ENCODE measurements around the gene THUMPD1. TPM values are rescaled to one million over a fixed set of nuclear protein-coding genes. Genes with fewer than 3 reads are reported as not detected.
A peak's percentile ranks its signal among the peaks of the same experiment; 100 is the strongest.
"Not testable (repeated sequence)": the region's sequence is repeated elsewhere in the genome, so short reads cannot be mapped to it uniquely, and the experiment has no call there.

The THUMPD1 gene
- total and polyA plus RNA-seq, 9 donors, result 18.2 to 45.5 (median 36.8) TPM

GRCh38 chr16:20734056-20734455 is 7.6 kb downstream of the THUMPD1 start:
- Histone ChIP-seq H3K4me1 (ENCODE audit: insufficient read depth) (peaks cover 8% of the 10 kb centered on the region), H3K27me3 (no peaks in the 10 kb centered on the region), H3K27ac (peak overlapping the region in 1 of 2 donors; percentile 52), H3K9me3 (no peaks in the 10 kb centered on the region), H3K4me3 (no peak overlapping the region), H3K36me3 (no peaks in the 10 kb centered on the region)
- intact Hi-C loops (cut with DNase I), result no loop called here
- DNase-seq, result no peak
- 11 to 29% (median 12%) methylated on average over 3 of the region's 3 CpGs for whole genome bisulfite sequencing, 3 donors
- TF ChIP-seq POLR2A (IDR thresholded peaks at IDR 0.05), result no peak
- TF ChIP-seq EP300 (IDR thresholded peaks at IDR 0.05), result no peak
- no peak for TF ChIP-seq CTCF (IDR thresholded peaks at IDR 0.05)

GRCh38 chr16:20729141-20729540 is 12.5 kb downstream of the THUMPD1 start:
- no peaks in the 10 kb centered on the region for H3K9me3 ChIP-seq
- no peak overlapping the region for H3K27ac ChIP-seq
- no peaks in the 10 kb centered on the region for H3K27me3 ChIP-seq
- intact Hi-C loops (cut with DNase I), result no loop called here
- H3K36me3 ChIP-seq, result no peaks in the 10 kb centered on the region
- DNase-seq, result no peak
- H3K4me3 ChIP-seq, result no peak overlapping the region
- 86 to 88% (median 86%) methylated on average over 3 of the region's 3 CpGs for WGBS, 3 donors
- peaks cover 4% of the 10 kb centered on the region for H3K4me1 ChIP-seq (ENCODE audit: insufficient read depth)
- TF ChIP-seq POLR2A (IDR thresholded peaks at IDR 0.05), result no peak

GRCh38 chr16:20727181-20727580 is 14.4 kb downstream of the THUMPD1 start:
- intact Hi-C loops (cut with DNase I), result no loop called here
- DNase-seq, result no peak
- no peaks in the 10 kb centered on the region for H3K9me3 ChIP-seq
- WGBS, 3 donors, result 65 to 81% (median 77%) methylated on average over 3 of the region's 3 CpGs
- TF ChIP-seq POLR2A (IDR thresholded peaks at IDR 0.05), result no peak
- TF ChIP-seq EP300 (IDR thresholded peaks at IDR 0.05), result no peak
- no peak for TF ChIP-seq CTCF (IDR thresholded peaks at IDR 0.05)
- H3K4me1 ChIP-seq (ENCODE audit: insufficient read depth), result peaks cover 3% of the 10 kb centered on the region
- no peak overlapping the region for H3K27ac ChIP-seq
- H3K27me3 ChIP-seq, result no peaks in the 10 kb centered on the region
- no peaks in the 10 kb centered on the region for H3K36me3 ChIP-seq
- no peak overlapping the region for H3K4me3 ChIP-seq

GRCh38 chr16:20726661-20727060 is 15.0 kb downstream of the THUMPD1 start:
- H3K27me3 ChIP-seq, result no peaks in the 10 kb centered on the region
- no peak for DNase-seq
- TF ChIP-seq POLR2A (IDR thresholded peaks at IDR 0.05) (no peak), EP300 (IDR thresholded peaks at IDR 0.05) (no peak), CTCF (IDR thresholded peaks at IDR 0.05) (no peak)
- H3K4me3 ChIP-seq, result no peak overlapping the region
- H3K36me3 ChIP-seq, result no peaks in the 10 kb centered on the region
- peaks cover 3% of the 10 kb centered on the region for H3K4me1 ChIP-seq (ENCODE audit: insufficient read depth)
- H3K9me3 ChIP-seq, result no peaks in the 10 kb centered on the region
- intact Hi-C loops (cut with DNase I), result no loop called here
- H3K27ac ChIP-seq, result no peak overlapping the region

- no peaks in the 10 kb centered on the region for H3K4me1 ChIP-seq (ENCODE audit: insufficient read depth)
- H3K9me3 ChIP-seq, result no peaks in the 10 kb centered on the region
- TF ChIP-seq EP300 (IDR thresholded peaks at IDR 0.05), result no peak
- no peak for TF ChIP-seq POLR2A (IDR thresholded peaks at IDR 0.05)
- no peak for TF ChIP-seq CTCF (IDR thresholded peaks at IDR 0.05)
- intact Hi-C loops (cut with DNase I), result no loop called here
- H3K4me3 ChIP-seq, result no peak overlapping the region
- H3K27me3 ChIP-seq, result no peaks in the 10 kb centered on the region
- no peak for DNase-seq
- no peak overlapping the region for H3K27ac ChIP-seq
- WGBS, 3 donors, result 92 to 97% (median 95%) methylated on average over 4 of the region's 4 CpGs
- no peaks in the 10 kb centered on the region for H3K36me3 ChIP-seq
Measured at GRCh38 chr16:20720251-20720650, 21.4 kb downstream of the THUMPD1 start.

- H3K27ac ChIP-seq; H3K27me3 ChIP-seq; H3K36me3 ChIP-seq; H3K4me3 ChIP-seq; intact Hi-C loops (cut with DNase I); DNase-seq; H3K4me1 ChIP-seq (ENCODE audit: insufficient read depth); H3K9me3 ChIP-seq: not testable (repeated sequence)
Measured at GRCh38 chr16:20717718-20718117, 23.9 kb downstream of the THUMPD1 start.

Measured in ovary (tissue), 9 donors.